H9 (cell line): ENCODE results near the gene CAPSL. TPM values are rescaled to one million over a fixed set of nuclear protein-coding genes. Genes with fewer than 3 reads are reported as not detected.

ENCODE experiments used
- DNase-seq: peaks from one replicate; pipeline ENCODE4 v3.0.0-alpha.2; 2017
- H2AFZ ChIP-seq: one replicate; pipeline ENCODE4 v1.6.1; 2013; ENCODE audit warnings: mild to moderate bottlenecking, low read length, control low read depth, moderate library complexity
- H2AK5ac ChIP-seq: 2 replicates; pipeline ENCODE4 v1.6.1; 2013; ENCODE audit warnings: low read length, control low read depth, mixed read lengths; ENCODE audit not compliant: insufficient read length
- H2BK120ac ChIP-seq: one replicate; pipeline ENCODE4 v1.6.1; 2013; ENCODE audit warnings: low read depth, mild to moderate bottlenecking, low read length, control low read depth, inconsistent platforms; ENCODE audit not compliant: poor library complexity, severe bottlenecking
- H2BK12ac ChIP-seq: 2 replicates; pipeline ENCODE4 v1.6.1; 2013; ENCODE audit warnings: low read length, control low read depth, mixed read lengths, low read depth; ENCODE audit not compliant: insufficient read length
- H2BK15ac ChIP-seq: 2 replicates; pipeline ENCODE4 v1.6.1; 2013; ENCODE audit warnings: low read depth, low read length, control low read depth
- H2BK20ac ChIP-seq: one replicate; pipeline ENCODE4 v1.6.1; 2013; ENCODE audit warnings: low read depth, mild to moderate bottlenecking, low read length, control low read depth, inconsistent platforms; ENCODE audit not compliant: poor library complexity, severe bottlenecking
- H2BK5ac ChIP-seq: 2 replicates; pipeline ENCODE4 v1.6.1; 2013; ENCODE audit warnings: low read length, control low read depth, mixed read lengths; ENCODE audit not compliant: insufficient read length
- H3K14ac ChIP-seq: 2 replicates; pipeline ENCODE4 v1.6.1; 2013; ENCODE audit warnings: low read length, control low read depth; ENCODE audit not compliant: insufficient read depth
- H3K18ac ChIP-seq: 2 replicates; pipeline ENCODE4 v1.6.1; 2013; ENCODE audit warnings: low read depth, mild to moderate bottlenecking, mixed read lengths, low read length, control low read depth; ENCODE audit not compliant: insufficient read length
- H3K23ac ChIP-seq: 2 replicates; pipeline ENCODE4 v1.6.1; 2013; ENCODE audit warnings: low read length, control low read depth, mixed read lengths, low read depth; ENCODE audit not compliant: insufficient read length
- H3K23me2 ChIP-seq: 2 replicates; pipeline ENCODE4 v1.6.1; 2013; ENCODE audit warnings: low read depth, mild to moderate bottlenecking, mixed read lengths, low read length, control low read depth; ENCODE audit not compliant: insufficient read length, poor library complexity, severe bottlenecking
- H3K27ac ChIP-seq: 2 replicates; pipeline ENCODE4 v1.5.1; 2013; ENCODE audit warnings: low read length, control low read depth, mixed read lengths, low read depth; ENCODE audit not compliant: insufficient read length
- H3K27me3 ChIP-seq: 2 replicates; pipeline ENCODE4 v1.6.1; 2013; ENCODE audit warnings: low read length, control low read depth, inconsistent platforms; ENCODE audit not compliant: insufficient read depth
- H3K4ac ChIP-seq: 2 replicates; pipeline ENCODE4 v1.6.1; 2013; ENCODE audit warnings: low read depth, mild to moderate bottlenecking, control low read depth, inconsistent platforms, low read length, moderate library complexity
- H3K4me1 ChIP-seq: 2 replicates; pipeline ENCODE4 v1.6.1; 2013; ENCODE audit warnings: low read length, control low read depth, inconsistent platforms; ENCODE audit not compliant: insufficient read depth
- H3K4me2 ChIP-seq: 2 replicates; pipeline ENCODE4 v1.6.1; 2013; ENCODE audit warnings: low read length, control low read depth, mixed read lengths; ENCODE audit not compliant: insufficient read length, insufficient read depth
- H3K56ac ChIP-seq: 2 replicates; pipeline ENCODE4 v1.6.1; 2013; ENCODE audit warnings: low read depth, mild to moderate bottlenecking, mixed read lengths, low read length, control low read depth; ENCODE audit not compliant: insufficient read length
- H3K79me1 ChIP-seq: 2 replicates; pipeline ENCODE4 v1.6.1; 2013; ENCODE audit warnings: low read depth, mild to moderate bottlenecking, moderate library complexity, low read length, control low read depth, inconsistent platforms; ENCODE audit not compliant: insufficient read depth, poor library complexity, severe bottlenecking
- H3K79me2 ChIP-seq: 2 replicates; pipeline ENCODE4 v1.6.1; 2013; ENCODE audit warnings: low read length, control low read depth, inconsistent platforms; ENCODE audit not compliant: insufficient read depth
- H3K9ac ChIP-seq: 2 replicates; pipeline ENCODE4 v1.6.1; 2013; ENCODE audit warnings: low read length, control low read depth, mixed read lengths; ENCODE audit not compliant: insufficient read length; ENCODE audit errors: extremely low read depth
- H3K9me3 ChIP-seq: one replicate; pipeline ENCODE4 v1.6.1; 2013; ENCODE audit warnings: low read depth, low read length, inconsistent platforms; ENCODE audit not compliant: control insufficient read depth
- H3T11ph ChIP-seq: one replicate; pipeline ENCODE4 v1.6.1; 2013; ENCODE audit warnings: mild to moderate bottlenecking, low read length, control low read depth, inconsistent platforms
- H4K20me1 ChIP-seq: one replicate; pipeline ENCODE4 v1.6.1; 2013; ENCODE audit not compliant: control insufficient read depth, insufficient read length, insufficient read depth
- H4K5ac ChIP-seq: 2 replicates; pipeline ENCODE4 v1.6.1; 2013; ENCODE audit warnings: low read depth, mild to moderate bottlenecking, mixed read lengths, low read length, control low read depth; ENCODE audit not compliant: insufficient read length
- H4K8ac ChIP-seq: replicated peaks from 2 replicates; pipeline ENCODE4 v1.6.1; 2013; ENCODE audit warnings: low read length, control low read depth, mixed read lengths, low read depth; ENCODE audit not compliant: insufficient read length
- H4K91ac ChIP-seq: 2 replicates; pipeline ENCODE4 v1.6.1; 2013; ENCODE audit warnings: low read depth, mild to moderate bottlenecking, moderate library complexity, mixed read lengths, low read length, control low read depth; ENCODE audit not compliant: insufficient read length
- H3K27ac Mint-ChIP-seq, 3 experiments: 2 replicates in 2 of 3; 3 replicates in 1 of 3; pipeline ENCODE4 v1.8.0; 2020 to 2021; ENCODE audit warnings: mixed read lengths in 3 of 3, mild to moderate bottlenecking in 1 of 3, moderate library complexity in 1 of 3
- H3K27me3 Mint-ChIP-seq: 2 replicates; pipeline ENCODE4 v1.8.0; 2021; ENCODE audit warnings: low read depth, mild to moderate bottlenecking, moderate library complexity, mixed read lengths
- H3K36me3 Mint-ChIP-seq, 3 experiments: 2 replicates in 2 of 3; 3 replicates in 1 of 3; pipeline ENCODE4 v1.8.0; 2020 to 2021; ENCODE audit warnings: low read depth in 3 of 3, mixed read lengths in 3 of 3; ENCODE audit not compliant: insufficient read depth in 1 of 3
- H3K4me1 Mint-ChIP-seq, 2 experiments: 2 replicates each; pipeline ENCODE4 v1.8.0; 2020; ENCODE audit warnings: mixed read lengths in 2 of 2
- H3K4me3 Mint-ChIP-seq, 2 experiments: 2 replicates in 1 of 2; 3 replicates in 1 of 2; pipeline ENCODE4 v1.8.0; 2020 to 2021; ENCODE audit warnings: mild to moderate bottlenecking in 2 of 2, mixed read lengths in 2 of 2, moderate library complexity in 1 of 2
- H3K9me3 Mint-ChIP-seq, 2 experiments: 2 replicates in 1 of 2; 3 replicates in 1 of 2; pipeline ENCODE4 v1.8.0; 2020; ENCODE audit warnings: mild to moderate bottlenecking in 2 of 2, mixed read lengths in 2 of 2, moderate library complexity in 1 of 2
- total RNA-seq: library from RNA; stranded (reverse); gene quantifications from 2 replicates; pipeline ENCODE4 v1.2.1, GENCODE V29; 2021
- TF ChIP-seq, protein P1 (sequence below): fragments of 200-600 bp; sonication (generic); conservative IDR thresholded peaks from 3 replicates; pipeline ENCODE4 v1.8.0; 2021; ENCODE audit warnings: antibody characterized with exemption, mild to moderate bottlenecking

Gene CAPSL
- total RNA-seq, 1 experiment from 2014 or later, result not detected

GRCh38 chr5:35879649-35880048 is 58.8 kb downstream of the CAPSL start:
- Histone ChIP-seq H3K56ac (no peak overlapping the region), H2BK15ac (no peak overlapping the region)

More at GRCh38 chr5:35879649-35880048, 58.8 kb downstream of the CAPSL start:
- Histone ChIP-seq H3K4me1 (no peaks in the 10 kb centered on the region), H4K5ac (no peak overlapping the region), H2BK5ac (no peak overlapping the region), H3K27me3 (no peaks in the 10 kb centered on the region), H3K79me2 (no peaks in the 10 kb centered on the region), H3K9me3 (no peaks in the 10 kb centered on the region), H2AFZ (no peak overlapping the region), H3K79me1 (no peaks in the 10 kb centered on the region), H3K18ac (no peak overlapping the region), H3K4ac (no peak overlapping the region), H2BK20ac (no peak overlapping the region), H3K23ac (no peak overlapping the region), H4K91ac (no peak overlapping the region), H4K8ac (no peak overlapping the region), H2AK5ac (no peak overlapping the region), H4K20me1 (no peaks in the 10 kb centered on the region), H3K23me2 (no peaks in the 10 kb centered on the region), H3K27ac (no peak overlapping the region), H3K9ac (no peak overlapping the region), H3K14ac (no peak overlapping the region), H3K4me2 (no peak overlapping the region), H3T11ph (no peak overlapping the region), H2BK12ac (no peak overlapping the region), H2BK120ac (no peak overlapping the region)
- TF ChIP-seq, protein P1, sequence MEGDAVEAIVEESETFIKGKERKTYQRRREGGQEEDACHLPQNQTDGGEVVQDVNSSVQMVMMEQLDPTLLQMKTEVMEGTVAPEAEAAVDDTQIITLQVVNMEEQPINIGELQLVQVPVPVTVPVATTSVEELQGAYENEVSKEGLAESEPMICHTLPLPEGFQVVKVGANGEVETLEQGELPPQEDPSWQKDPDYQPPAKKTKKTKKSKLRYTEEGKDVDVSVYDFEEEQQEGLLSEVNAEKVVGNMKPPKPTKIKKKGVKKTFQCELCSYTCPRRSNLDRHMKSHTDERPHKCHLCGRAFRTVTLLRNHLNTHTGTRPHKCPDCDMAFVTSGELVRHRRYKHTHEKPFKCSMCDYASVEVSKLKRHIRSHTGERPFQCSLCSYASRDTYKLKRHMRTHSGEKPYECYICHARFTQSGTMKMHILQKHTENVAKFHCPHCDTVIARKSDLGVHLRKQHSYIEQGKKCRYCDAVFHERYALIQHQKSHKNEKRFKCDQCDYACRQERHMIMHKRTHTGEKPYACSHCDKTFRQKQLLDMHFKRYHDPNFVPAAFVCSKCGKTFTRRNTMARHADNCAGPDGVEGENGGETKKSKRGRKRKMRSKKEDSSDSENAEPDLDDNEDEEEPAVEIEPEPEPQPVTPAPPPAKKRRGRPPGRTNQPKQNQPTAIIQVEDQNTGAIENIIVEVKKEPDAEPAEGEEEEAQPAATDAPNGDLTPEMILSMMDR, result no peak
- Mint-ChIP-seq H3K4me1 (peaks cover 0 to 5% of the 10 kb centered on the region in 2 experiments; a peak in 2 of 4 replicates), H3K36me3 (no peaks in the 10 kb centered on the region), H3K27ac (peak overlapping the region in 1 of 3 experiments; percentile 15; a peak in 1 of 7 replicates), H3K9me3 (no peaks in the 10 kb centered on the region; a peak in 1 of 5 replicates), H3K4me3 (no peak overlapping the region), H3K27me3 (no peaks in the 10 kb centered on the region; the same call in 1 of the 2 replicates)
- no peak for DNase-seq
